Left hindlimb (tissue), 1 donor: ENCODE results near the gene ZNF653.
A peak's percentile ranks its signal among the peaks of the same experiment; 100 is the strongest.

Source experiments
- DNase-seq: peaks from one replicate; pipeline ENCODE4 v3.0.0-alpha.2; 2018

Gene ZNF653

GRCh38 chr19:11505504-11506100, at the start of gene ZNF653:
Gene ZNF653, minus strand, starts transcription at chr19:11505839. Its CDS starts 53 bp downstream, at chr19:11505786.
- DNase-seq = peak; percentile 96

- DNase-seq = no peak
Measured at GRCh38 chr19:11555246-11555645, 49.6 kb upstream of the ZNF653 start.

- DNase-seq = no peak
Measured at GRCh38 chr19:11554160-11554559, 48.5 kb upstream of the ZNF653 start.

- DNase-seq = no peak
Measured at GRCh38 chr19:11552666-11553372, 47.2 kb upstream of the ZNF653 start.

- no peak for DNase-seq
Measured at GRCh38 chr19:11551603-11552235, 46.1 kb upstream of the ZNF653 start.

GRCh38 chr19:11550265-11550664, 44.6 kb upstream of the ZNF653 start:
- DNase-seq = no peak

GRCh38 chr19:11549386-11549953, 43.8 kb upstream of the ZNF653 start:
- DNase-seq = no peak

GRCh38 chr19:11547929-11548700, 42.5 kb upstream of the ZNF653 start:
- DNase-seq = no peak

- DNase-seq = no peak
Measured at GRCh38 chr19:11541238-11541637, 35.6 kb upstream of the ZNF653 start.

- no peak for DNase-seq
Measured at GRCh38 chr19:11540645-11541044, 35.0 kb upstream of the ZNF653 start.

GRCh38 chr19:11539495-11540365, 34.1 kb upstream of the ZNF653 start:
- no peak for DNase-seq

- DNase-seq = peak; percentile 83
Measured at GRCh38 chr19:11538232-11539036, 32.8 kb upstream of the ZNF653 start, which contains the start of gene CNN1. Gene CNN1, plus strand, starts transcription at chr19:11538851. Its CDS starts 77 bp downstream, at chr19:11538928.

- peak; percentile 88 for DNase-seq
Measured at GRCh38 chr19:11535792-11536595, 30.4 kb upstream of the ZNF653 start.

GRCh38 chr19:11534948-11535347, 29.3 kb upstream of the ZNF653 start:
- DNase-seq = no peak

- DNase-seq = no peak
Measured at GRCh38 chr19:11534538-11534937, 28.9 kb upstream of the ZNF653 start.

GRCh38 chr19:11530432-11530831, 24.8 kb upstream of the ZNF653 start:
- DNase-seq = peak; percentile 77

GRCh38 chr19:11528551-11529341, 23.1 kb upstream of the ZNF653 start, which contains the start of gene ECSIT:
Gene ECSIT, minus strand, starts transcription at chr19:11529134. Its CDS starts 9,964 bp downstream, at chr19:11519170.
- peak; percentile 97 for DNase-seq

- no peak for DNase-seq
Measured at GRCh38 chr19:11519138-11519537, 13.5 kb upstream of the ZNF653 start.

- no peak for DNase-seq
Measured at GRCh38 chr19:11513946-11514345, 8.3 kb upstream of the ZNF653 start.
